K562 (cell line): Measurements from ENCODE around the gene HEXD. TPM values are rescaled to one million over a fixed set of nuclear protein-coding genes. Genes with fewer than 3 reads are reported as not detected.

Experiments used
- ARID2 ChIP-seq: fragments of 450-650 bp; IDR thresholded peaks from 2 replicates; pipeline ENCODE4 v1.6.1; 2017; ENCODE audit warnings: antibody characterized with exemption, mild to moderate bottlenecking
- CBFA2T3 ChIP-seq: fragments of 450-650 bp; IDR thresholded peaks from 2 replicates; pipeline ENCODE4 v1.6.1; 2017
- CEBPB ChIP-seq: fragments of 450-650 bp; IDR thresholded peaks from 2 replicates; pipeline ENCODE4 v1.6.1; 2016; ENCODE audit warnings: missing genetic modification characterization, missing compliant biosample characterization
- ETV6 ChIP-seq, 3 experiments: fragments of 150-350 bp in 1 of 3; sonication (generic) in 1 of 3; formaldehyde crosslinking in 1 of 3; IDR thresholded peaks; 2 replicates each; pipeline versions ENCODE4 v1.6.1 to v1.8.0; 2014 to 2022; ENCODE audit warnings: borderline replicate concordance in 2 of 3, low read depth in 2 of 3, antibody characterized with exemption in 1 of 3, low read length in 1 of 3, mild to moderate bottlenecking in 1 of 3, missing genetic modification reagents in 1 of 3
- FUS ChIP-seq: fragments of 200-400 bp; formaldehyde crosslinking; optimal IDR thresholded peaks from 2 replicates; pipeline ENCODE3; 2017; ENCODE audit warnings: low read depth, low read length
- MCM7 ChIP-seq, 2 experiments: fragments of 450-650 bp; IDR thresholded peaks; 2 replicates each; pipeline ENCODE4 v1.6.1; 2016 to 2018
- NFATC3 ChIP-seq: fragments of 450-650 bp; IDR thresholded peaks from 2 replicates; pipeline ENCODE4 v1.6.1; 2017; ENCODE audit warnings: mild to moderate bottlenecking
- NFIX ChIP-seq: fragments of 250-450 bp; sonication (Bioruptor Pico); IDR thresholded peaks from 2 replicates; pipeline ENCODE4 v1.4.0; 2020; ENCODE audit warnings: low read depth, mild to moderate bottlenecking, moderate library complexity
- NUFIP1 ChIP-seq: fragments of 450-650 bp; IDR thresholded peaks from 2 replicates; pipeline ENCODE4 v1.6.1; 2018; ENCODE audit not compliant: partially characterized antibody
- SP2 ChIP-seq: IDR thresholded peaks from 2 replicates; pipeline ENCODE4 v1.6.1; 2011; ENCODE audit warnings: mild to moderate bottlenecking, low read depth, low read length, moderate library complexity; ENCODE audit not compliant: poor library complexity, severe bottlenecking; ENCODE audit errors: extremely low read depth
- TAF1 ChIP-seq: IDR thresholded peaks from 2 replicates; pipeline ENCODE4 v1.6.1; 2011; ENCODE audit warnings: mild to moderate bottlenecking, low read length, moderate library complexity; ENCODE audit not compliant: insufficient read depth, control insufficient read depth, severe bottlenecking; ENCODE audit errors: extremely low read depth
- TAF7 ChIP-seq: fragments of 450-650 bp; IDR thresholded peaks from 2 replicates; pipeline ENCODE4 v1.6.1; 2016; ENCODE audit warnings: missing genetic modification characterization, missing compliant biosample characterization
- TEAD1 ChIP-seq, 2 experiments: fragments of 450-650 bp in 1 of 2; sonication (generic) in 1 of 2; formaldehyde crosslinking; IDR thresholded peaks; 2 replicates each; pipeline versions ENCODE4 v1.4.0 to v1.8.0; 2020 to 2022; ENCODE audit warnings: mild to moderate bottlenecking in 2 of 2, missing genetic modification reagents in 1 of 2
- THAP7 ChIP-seq: fragments of 250-450 bp; sonication (Bioruptor Pico); IDR thresholded peaks from 2 replicates; pipeline ENCODE4 v1.5.0; 2021
- ZBED1 ChIP-seq: IDR thresholded peaks from 2 replicates; pipeline ENCODE4 v1.6.1; 2014
- ZNF79 ChIP-seq: fragments of 250-450 bp; sonication (Bioruptor Pico); IDR thresholded peaks from 2 replicates; pipeline ENCODE4 v1.4.0; 2020; ENCODE audit warnings: low read depth, mild to moderate bottlenecking, moderate library complexity
- polyA plus RNA-seq, 8 experiments: library from polyadenylated mRNA; depleted of rRNA in 4 of 8; stranded (reverse) in 5 of 8; unstranded in 3 of 8; fragments of >200 nt; fragmentation: Nextera tagmentation in 2 of 8; fragmentation: Illumina TruSeq in 1 of 8; extraction: Ambion mirVana in 2 of 8; extraction: Trizol in 1 of 8; gene quantifications; 2 replicates each; pipeline versions ENCODE4 v1.2.1 to v1.2.3, GENCODE V29; 2011 to 2014; ENCODE audit warnings: inconsistent platforms in 1 of 8, missing spikeins in 1 of 8
- total RNA-seq, 7 experiments: library from RNA; depleted of rRNA in 6 of 7; stranded (reverse); fragments of >200 nt in 6 of 7; fragmentation: Illumina TruSeq in 2 of 7; extraction: Trizol in 2 of 7; gene quantifications; 2 replicates each; pipeline versions ENCODE4 v1.2.1 to v1.2.3, GENCODE V29; 2011 to 2021; ENCODE audit warnings: low replicate concordance in 1 of 7
- TF ChIP-seq, protein P1 (sequence below): sonication (generic); formaldehyde crosslinking; IDR thresholded peaks from 2 replicates; pipeline ENCODE4 v1.8.0; 2022; ENCODE audit warnings: mild to moderate bottlenecking, missing genetic modification reagents
- TF ChIP-seq, protein P2 (sequence below): fragments of 450-650 bp; IDR thresholded peaks from 2 replicates; pipeline ENCODE4 v1.6.1; 2017; ENCODE audit warnings: mild to moderate bottlenecking, moderate library complexity
- TF ChIP-seq, protein P3 (sequence below): fragments of 150-350 bp; conservative IDR thresholded peaks from 2 replicates; pipeline ENCODE4 v1.6.1; 2014; ENCODE audit warnings: low read length

HEXD gene
- total and polyA plus RNA-seq, 9 of the 15 experiments (the other 6 are each of a cell fraction or from before 2014, with no cell fraction given) = 1.0 to 25.3 (median 10.0) TPM

GRCh38 chr17:82457073-82457928 lies 39.2 kb downstream of the HEXD start (continued):
- TF ChIP-seq, protein P1, sequence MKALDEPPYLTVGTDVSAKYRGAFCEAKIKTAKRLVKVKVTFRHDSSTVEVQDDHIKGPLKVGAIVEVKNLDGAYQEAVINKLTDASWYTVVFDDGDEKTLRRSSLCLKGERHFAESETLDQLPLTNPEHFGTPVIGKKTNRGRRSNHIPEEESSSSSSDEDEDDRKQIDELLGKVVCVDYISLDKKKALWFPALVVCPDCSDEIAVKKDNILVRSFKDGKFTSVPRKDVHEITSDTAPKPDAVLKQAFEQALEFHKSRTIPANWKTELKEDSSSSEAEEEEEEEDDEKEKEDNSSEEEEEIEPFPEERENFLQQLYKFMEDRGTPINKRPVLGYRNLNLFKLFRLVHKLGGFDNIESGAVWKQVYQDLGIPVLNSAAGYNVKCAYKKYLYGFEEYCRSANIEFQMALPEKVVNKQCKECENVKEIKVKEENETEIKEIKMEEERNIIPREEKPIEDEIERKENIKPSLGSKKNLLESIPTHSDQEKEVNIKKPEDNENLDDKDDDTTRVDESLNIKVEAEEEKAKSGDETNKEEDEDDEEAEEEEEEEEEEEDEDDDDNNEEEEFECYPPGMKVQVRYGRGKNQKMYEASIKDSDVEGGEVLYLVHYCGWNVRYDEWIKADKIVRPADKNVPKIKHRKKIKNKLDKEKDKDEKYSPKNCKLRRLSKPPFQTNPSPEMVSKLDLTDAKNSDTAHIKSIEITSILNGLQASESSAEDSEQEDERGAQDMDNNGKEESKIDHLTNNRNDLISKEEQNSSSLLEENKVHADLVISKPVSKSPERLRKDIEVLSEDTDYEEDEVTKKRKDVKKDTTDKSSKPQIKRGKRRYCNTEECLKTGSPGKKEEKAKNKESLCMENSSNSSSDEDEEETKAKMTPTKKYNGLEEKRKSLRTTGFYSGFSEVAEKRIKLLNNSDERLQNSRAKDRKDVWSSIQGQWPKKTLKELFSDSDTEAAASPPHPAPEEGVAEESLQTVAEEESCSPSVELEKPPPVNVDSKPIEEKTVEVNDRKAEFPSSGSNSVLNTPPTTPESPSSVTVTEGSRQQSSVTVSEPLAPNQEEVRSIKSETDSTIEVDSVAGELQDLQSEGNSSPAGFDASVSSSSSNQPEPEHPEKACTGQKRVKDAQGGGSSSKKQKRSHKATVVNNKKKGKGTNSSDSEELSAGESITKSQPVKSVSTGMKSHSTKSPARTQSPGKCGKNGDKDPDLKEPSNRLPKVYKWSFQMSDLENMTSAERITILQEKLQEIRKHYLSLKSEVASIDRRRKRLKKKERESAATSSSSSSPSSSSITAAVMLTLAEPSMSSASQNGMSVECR (CRISPR knock-in tag) = no peak
- TF ChIP-seq, protein P2, sequence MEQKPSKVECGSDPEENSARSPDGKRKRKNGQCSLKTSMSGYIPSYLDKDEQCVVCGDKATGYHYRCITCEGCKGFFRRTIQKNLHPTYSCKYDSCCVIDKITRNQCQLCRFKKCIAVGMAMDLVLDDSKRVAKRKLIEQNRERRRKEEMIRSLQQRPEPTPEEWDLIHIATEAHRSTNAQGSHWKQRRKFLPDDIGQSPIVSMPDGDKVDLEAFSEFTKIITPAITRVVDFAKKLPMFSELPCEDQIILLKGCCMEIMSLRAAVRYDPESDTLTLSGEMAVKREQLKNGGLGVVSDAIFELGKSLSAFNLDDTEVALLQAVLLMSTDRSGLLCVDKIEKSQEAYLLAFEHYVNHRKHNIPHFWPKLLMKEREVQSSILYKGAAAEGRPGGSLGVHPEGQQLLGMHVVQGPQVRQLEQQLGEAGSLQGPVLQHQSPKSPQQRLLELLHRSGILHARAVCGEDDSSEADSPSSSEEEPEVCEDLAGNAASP = no peak
- TF ChIP-seq TAF1 (no peak), SP2 (no peak), TAF7 (tag) (no peak), ZNF79 (no peak), CBFA2T3 (peak; percentile 58), MCM7 (IDR thresholded peaks at IDR 0.05) (no peak), NFIX (CRISPR knock-in tag) (no peak), THAP7 (no peak), NFATC3 (no peak), CEBPB (tag) (peak; percentile 90), TEAD1 (CRISPR knock-in tag; IDR thresholded peaks at IDR 0.05) (peak in 1 of 2 experiments; percentile 66; a peak in 1 of 4 replicates), ETV6 (IDR thresholded peaks at IDR 0.05; ENCODE audit: borderline replicate concordance in 1 of 2, low read depth in 2 of 2, low read length in 1 of 2) (0 out of 4 replicates have a peak, but pooled peaks of 1 of the 2 experiments have one; percentile 35), ETV6 (CRISPR knock-in tag; IDR thresholded peaks at IDR 0.05; ENCODE audit: borderline replicate concordance) (no peak), FUS (no peak), NUFIP1 (no peak), ZBED1 (no peak), ARID2 (no peak)
- TF ChIP-seq, protein P3, sequence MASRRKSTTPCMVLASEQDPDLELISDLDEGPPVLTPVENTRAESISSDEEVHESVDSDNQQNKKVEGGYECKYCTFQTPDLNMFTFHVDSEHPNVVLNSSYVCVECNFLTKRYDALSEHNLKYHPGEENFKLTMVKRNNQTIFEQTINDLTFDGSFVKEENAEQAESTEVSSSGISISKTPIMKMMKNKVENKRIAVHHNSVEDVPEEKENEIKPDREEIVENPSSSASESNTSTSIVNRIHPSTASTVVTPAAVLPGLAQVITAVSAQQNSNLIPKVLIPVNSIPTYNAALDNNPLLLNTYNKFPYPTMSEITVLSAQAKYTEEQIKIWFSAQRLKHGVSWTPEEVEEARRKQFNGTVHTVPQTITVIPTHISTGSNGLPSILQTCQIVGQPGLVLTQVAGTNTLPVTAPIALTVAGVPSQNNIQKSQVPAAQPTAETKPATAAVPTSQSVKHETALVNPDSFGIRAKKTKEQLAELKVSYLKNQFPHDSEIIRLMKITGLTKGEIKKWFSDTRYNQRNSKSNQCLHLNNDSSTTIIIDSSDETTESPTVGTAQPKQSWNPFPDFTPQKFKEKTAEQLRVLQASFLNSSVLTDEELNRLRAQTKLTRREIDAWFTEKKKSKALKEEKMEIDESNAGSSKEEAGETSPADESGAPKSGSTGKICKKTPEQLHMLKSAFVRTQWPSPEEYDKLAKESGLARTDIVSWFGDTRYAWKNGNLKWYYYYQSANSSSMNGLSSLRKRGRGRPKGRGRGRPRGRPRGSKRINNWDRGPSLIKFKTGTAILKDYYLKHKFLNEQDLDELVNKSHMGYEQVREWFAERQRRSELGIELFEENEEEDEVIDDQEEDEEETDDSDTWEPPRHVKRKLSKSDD = no peak
